ENCODE measurements around the gene ASB1.

The ASB1 gene, protein sequence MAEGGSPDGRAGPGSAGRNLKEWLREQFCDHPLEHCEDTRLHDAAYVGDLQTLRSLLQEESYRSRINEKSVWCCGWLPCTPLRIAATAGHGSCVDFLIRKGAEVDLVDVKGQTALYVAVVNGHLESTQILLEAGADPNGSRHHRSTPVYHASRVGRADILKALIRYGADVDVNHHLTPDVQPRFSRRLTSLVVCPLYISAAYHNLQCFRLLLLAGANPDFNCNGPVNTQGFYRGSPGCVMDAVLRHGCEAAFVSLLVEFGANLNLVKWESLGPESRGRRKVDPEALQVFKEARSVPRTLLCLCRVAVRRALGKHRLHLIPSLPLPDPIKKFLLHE

DNA sequence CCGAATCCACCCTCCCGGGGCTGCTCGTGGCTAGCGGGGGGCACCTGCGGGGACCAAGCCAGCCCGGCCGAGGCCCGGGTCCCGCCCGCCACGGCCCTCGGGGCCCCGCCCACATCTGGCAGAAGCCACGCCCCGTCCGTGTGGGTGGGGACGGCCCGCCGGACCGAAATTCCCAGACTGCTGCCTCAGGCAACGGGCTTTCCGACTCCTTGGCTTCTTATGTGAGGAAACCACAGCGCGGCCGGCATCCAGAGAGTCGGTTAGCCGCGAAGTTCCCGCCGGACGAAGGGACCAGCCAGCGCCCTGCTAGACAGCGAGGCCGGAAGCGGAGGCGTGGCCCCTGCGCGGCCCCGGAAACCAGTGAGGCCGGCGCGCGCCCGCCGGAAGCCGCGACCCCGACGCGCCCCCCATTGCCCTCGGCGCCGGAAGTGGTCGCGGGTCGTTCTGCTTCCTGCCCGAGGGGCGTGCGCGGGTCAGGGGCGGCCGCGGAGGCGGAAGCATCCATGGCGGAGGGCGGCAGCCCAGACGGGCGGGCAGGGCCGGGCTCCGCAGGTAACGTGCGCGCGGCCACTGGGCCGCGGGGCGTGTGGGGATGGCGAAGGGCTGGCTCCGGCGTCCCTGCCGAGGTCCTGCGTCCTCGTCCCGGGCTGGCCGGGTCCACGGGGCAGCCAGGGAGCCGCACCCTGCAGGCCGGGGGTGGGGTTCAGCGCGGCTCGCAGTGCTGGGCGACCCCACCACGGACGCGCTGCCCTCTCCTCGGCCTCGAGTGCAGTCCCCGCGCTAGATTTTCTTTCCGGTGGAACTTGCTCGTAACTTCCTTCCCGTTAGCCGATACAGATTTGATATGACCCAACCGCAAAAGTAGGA is at the start of gene ASB1:
ASB1 (plus strand) TSS at position 360 of the 867 bp plus-strand sequence; CDS start at position 504, 144 bp downstream.
- peak; percentile 47 to 58 for DNase-seq

DNA sequence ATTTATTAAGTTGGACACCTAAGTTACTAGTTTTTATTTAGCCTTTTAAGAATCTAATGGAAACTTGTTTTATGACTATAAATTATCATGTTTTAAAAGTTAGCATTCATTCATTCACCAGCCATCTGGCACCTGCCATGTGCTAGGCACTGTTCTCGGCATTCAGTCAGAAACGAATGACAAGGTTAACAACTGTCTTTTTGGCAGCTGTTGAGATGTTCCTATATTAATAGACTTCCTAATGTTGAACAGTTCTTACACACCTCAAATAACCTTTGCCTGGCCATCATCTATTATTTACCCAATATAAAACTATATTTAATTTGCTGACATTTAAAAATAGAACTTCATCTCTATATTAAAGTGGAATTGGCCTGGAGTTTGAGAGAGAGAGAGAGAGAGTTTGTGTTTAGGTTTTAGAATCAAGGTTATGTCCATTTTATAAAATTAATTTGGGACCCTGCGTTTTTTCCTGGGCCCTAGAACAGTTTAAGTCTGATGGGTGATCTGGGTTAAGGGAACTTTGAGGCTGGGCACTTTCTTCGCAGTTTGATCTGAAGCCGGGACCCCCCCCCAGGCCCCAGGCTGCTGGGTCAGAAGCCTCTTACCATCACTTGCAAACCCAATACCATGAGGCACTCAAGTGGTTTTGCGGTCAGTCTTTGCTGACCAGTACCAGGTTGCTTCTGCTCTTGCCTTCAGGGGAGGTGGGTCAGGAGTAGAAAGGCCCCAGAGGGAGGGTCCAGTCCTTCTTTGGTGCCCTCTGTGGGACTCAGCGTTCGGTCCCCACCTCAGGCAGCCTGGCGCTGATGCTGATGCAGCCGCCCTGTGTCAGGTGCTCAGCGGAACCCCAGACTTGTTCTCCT is 48.3 kb upstream of the ASB1 start:
- DNase-seq: no peak

DNA sequence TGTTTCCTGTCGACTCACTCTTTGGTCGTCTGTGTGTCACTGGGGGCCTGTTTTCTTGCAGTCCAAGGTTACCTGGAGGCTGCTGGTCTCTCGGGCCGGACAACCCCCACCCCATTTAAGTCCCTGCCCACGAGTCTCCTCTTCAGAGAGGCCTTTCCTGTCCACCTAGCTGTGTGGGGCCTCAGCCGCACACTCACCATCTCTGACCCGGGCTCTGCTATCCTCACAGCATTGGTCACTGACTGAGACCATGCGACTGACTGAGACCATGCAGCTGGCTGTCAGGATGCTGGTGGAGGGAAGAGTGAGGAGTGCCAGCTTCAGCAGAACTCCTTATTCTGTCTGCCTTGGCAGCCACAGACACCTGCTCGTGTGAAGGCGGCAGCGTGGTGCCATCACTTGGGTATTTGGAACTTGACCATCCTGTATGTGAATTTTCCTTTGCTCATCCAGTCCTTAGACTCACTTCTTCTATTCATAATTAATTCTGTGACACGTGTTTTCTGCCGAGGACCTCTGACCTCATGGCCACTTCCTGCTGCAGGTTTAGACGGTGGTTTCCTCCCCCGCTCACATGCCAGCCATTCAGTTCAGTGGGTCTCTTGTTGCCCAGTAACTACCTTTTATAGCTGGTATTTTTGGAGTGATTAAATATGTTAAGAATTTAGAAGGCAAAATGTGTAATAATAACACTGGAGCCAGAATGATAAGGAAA is 47.5 kb upstream of the ASB1 start:
- peak; percentile 21 to 39 for DNase-seq

DNA sequence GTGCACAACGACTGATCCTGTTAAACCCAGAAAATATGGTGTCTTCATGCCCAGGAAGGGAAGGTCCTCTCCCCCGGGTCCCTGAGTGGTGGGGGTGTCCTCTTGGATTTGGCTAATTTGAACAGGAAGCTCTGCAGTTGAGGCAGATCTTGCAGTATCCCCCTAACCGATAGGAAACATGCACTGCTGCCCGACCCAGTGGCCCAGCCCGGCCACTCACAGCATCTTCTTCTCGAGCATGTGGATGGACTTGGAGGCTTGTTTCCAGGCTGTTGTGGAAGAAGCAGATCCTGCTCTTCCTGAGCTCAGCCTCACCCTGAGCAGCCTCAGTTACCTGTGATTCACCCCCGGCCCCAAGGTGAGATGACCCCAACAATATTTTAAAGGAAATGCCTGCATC is 46.4 kb upstream of the ASB1 start:
- no peak for DNase-seq

DNA sequence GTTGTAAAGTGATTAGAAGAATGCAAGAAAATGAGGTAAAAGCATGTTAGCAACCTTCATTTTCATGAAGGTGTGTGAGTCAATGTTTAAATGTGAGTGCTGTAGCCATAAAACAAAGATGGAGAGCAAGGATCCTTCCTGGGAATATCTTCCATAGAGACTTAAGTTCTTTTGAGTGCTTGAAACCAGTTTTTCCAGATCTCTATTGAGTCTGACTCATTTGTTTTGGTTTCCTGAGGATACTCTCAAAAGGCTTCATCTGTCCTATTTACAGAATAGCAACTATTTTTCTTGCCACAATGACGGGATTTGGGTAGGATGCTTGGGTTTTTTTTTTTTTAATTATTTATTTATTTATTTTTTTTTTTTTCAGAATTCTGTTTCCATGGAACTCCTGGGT is 45.9 kb upstream of the ASB1 start:
- DNase-seq: no peak

DNA sequence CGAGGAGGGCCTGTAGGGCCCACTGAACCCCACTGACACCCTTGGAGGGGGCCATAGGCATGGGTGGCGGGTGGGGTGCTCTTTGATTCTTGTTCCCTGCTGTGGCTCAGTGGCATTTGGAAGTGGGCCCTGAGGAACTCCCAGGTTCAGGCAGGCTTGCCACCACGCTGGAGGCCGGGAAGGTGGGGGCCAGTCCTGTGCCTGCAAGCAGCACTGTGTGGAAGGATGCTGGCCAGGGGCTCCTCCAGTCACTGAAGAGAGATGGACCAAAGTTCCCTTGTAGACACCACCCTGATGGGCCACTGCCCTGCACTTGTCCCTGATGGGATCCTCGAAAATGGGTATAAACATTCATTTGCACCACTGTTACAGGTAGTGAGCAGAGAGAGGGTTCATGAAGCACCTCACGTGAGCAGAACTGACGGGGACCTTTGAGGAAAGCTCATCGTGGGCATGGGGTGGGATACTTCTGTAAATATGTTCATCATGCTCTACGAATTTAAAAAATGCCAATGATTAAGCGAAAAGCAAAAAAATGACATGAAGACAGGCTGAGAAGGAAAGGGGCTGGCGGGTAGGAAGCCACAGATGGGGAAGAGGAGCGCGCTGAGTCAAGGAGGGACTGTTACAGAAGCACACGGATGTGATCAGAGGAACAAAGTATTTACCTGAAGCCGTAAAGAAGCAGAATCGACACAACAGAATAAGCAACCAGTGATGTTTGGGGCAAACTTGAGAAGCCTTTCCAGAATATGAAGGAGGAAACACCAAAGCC is 45.2 kb upstream of the ASB1 start:
- peak; percentile 70 to 75 for DNase-seq

DNA sequence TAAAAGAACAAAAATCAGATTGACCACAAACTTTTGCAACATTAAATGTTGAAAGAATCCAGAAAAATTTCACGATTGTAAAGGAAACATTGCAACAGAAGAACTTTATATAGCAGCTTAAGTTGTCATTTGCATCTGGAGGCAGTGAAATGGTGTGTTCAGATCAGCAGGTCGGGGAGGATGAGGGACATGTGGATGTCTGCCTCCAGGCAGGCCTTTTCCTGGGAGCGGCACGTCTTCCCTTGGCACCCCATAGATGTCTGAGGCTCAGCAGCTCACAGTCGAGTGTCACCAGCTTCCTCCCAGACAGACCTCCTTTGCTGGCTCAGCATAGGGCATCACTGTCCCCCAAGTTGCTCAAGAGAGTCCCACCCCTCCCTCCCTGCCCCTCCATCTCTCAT is 44.3 kb upstream of the ASB1 start:
- peak; percentile 81 to 85 for DNase-seq

DNA sequence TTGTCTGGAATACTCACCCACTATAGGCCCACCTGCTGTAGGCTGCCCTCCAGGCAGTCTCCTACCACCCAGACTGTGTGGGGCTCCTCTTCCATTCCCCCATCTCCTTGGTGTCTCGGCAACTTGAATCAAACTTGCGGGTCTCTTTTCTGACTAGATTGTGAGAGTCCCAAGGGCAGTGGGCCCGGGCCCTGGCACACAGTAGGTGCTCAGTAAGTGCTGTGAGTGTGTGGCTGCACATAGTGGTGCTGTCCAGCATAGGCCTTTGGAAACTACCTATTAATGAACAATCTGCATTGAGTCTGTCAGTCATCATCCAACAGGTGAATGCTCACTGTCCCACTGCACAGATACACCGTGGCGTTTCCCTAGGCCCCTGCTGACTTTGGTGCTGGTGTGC is 43.6 kb upstream of the ASB1 start:
- DNase-seq: no peak

DNA sequence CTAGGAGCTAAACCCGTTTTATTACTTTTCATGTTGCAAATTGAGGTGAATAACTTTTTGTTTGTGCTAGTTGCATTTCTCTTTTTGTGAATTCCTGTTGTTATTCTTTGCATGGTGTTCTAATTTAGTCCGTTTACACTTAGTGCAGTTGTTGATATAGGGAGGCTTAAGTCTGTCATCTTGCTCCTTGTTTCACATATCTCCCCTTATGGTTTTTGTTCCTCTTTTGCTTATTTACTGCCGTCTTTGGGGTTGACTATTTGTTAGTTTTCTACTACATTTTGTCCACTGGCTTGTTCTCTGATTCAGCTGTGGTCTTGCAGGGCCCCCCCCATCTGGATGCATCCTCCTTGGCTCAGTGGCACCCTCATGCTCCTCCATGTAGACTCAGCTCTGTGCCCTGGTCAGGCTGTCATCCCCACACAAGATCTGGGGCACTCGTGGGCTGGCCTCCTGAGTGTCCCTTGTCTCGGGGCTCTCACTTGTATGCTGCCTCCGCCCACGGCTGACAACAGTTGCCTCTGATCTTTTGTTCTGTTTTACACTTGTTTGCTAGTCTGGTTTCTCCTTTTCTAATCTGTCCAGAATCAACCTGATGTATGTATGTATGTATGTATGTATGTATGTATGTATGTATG is 42.9 kb upstream of the ASB1 start:
- DNase-seq: no peak

DNA sequence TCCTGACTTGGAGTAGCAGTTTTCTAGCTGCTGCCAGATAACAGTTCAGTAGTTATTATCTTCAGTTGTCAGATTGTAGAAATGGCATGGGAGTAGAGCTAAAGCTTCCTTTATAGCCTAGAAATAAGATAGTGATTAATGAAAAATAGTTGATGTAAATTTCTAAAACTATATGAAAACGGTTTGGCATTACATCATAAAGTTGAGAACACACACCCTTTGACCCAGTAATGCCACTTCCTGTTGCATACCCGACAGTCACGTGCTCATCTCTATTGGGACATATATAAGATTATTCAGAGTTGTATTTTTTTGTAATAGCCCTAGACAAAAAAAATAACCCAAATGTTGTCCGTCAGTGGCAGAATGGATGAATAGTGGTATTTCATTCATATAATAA is 39.4 kb upstream of the ASB1 start:
- peak; percentile 76 to 84 for DNase-seq

DNA sequence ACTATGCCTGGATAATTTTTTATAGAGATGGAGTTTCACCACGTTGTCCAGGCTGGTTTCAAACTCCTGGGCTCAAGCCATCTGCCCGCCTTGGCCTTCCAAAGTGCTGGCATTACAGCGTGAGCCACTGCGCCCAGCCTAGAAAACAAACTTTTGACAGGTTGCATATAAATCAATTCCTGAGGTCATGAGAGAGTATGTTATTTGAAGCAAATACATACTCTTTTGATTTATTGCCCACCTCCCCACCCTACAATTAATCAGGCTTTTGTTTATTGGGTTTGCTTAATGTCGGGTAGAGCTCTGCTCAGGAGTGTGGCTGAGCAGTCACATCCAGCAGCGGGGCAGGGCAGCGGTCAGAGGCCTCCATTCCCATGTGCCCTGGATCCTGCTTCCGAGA is 37.9 kb upstream of the ASB1 start:
- no peak for DNase-seq

DNA sequence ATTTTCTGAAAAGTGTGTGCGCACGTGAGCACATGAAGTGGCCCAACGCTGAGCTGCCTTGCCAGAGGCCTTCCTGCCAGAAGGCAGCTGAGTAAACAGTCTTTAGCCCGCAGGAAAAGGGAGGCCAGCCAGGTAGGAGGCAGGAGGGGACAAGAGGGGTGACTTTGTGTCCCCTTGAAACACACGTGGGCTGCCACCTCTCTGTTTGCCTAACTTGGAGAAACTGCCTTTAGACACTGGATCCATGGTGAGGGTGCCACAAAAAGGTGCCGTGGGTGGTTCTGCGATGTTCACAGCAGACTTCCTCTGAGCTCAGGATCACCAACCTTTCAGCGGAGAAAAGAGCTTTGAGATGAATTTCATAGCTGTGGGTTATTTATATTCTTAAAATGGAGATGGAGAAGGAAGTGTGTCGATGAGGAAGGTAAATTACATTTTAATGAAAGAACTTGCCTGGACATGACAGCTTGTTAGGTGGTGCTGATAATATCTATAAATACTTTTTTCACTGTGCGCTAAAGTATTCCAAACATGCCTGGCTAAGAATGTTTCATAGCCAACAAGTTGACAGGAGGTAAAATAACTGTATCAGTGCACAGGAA is 36.6 kb upstream of the ASB1 start:
- DNase-seq: no peak

DNA sequence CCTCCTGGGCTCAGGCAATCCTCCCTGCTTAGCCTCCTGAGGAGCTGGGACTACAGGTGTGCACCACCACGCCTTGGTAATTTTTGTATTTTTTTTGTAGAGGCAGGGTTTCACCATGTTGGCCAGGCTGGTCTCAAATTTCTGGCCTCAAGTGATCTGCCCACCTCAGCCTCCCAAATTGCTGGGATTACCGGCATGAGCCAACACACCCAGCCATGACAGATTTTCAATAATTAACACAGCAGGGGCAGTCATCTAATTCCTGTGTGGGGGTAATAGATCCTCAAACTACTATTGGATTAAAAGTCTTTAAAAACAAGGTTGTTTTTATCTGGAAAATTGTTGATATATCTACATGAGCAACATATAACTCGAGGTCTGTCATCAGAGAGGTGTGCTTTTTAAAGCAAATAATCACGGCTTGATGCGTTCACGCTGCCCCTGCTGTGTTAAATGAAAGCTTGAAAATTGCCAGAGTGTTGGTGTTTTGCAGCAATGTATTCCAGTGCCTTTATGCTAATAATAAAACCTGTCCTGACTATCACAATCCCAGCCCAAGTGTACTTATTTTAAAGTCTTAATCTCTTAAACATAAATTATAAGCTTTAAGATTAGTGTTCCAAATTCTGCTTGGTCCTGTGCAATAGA is 35.6 kb upstream of the ASB1 start:
- DNase-seq: no peak

DNA sequence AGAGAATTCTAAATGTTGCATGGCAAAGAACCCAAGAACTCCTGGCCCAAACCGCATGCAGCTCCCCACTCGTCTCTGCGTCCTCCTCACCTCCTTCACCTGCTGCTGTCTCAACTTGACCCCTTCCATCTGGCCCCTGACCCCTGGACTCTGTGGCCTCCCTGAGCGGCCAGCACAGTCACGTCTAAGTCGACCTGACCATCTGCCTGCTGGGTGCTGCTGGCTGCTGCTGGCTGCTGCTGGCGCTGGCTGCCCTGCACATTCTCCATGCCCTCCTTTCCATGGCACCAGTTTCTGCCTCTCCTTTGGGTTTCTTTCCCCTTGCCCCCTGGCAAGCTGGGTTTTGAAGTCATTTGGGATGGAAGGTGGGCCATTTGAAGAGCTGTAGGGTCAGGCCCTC is 30.1 kb upstream of the ASB1 start:
- DNase-seq: no peak

DNA sequence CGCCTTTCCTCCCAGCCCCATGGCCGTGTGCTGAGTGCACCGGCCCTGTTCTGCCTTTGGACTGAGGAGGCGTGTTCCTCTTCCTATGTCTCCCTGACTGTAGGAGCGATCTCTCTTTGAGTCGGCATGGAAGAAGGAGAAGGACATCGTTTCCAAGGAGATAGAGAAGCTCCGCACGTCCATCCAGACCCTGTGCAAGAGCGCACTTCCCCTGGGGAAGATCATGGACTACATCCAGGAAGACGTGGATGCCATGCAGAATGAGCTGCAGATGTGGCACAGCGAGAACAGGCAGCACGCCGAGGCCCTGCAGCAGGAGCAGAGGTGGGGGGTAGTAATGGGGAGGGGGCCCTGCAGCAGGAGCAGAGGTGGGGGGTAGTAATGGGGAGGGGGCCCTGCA is 29.4 kb upstream of the ASB1 start:
- DNase-seq: no peak

DNA sequence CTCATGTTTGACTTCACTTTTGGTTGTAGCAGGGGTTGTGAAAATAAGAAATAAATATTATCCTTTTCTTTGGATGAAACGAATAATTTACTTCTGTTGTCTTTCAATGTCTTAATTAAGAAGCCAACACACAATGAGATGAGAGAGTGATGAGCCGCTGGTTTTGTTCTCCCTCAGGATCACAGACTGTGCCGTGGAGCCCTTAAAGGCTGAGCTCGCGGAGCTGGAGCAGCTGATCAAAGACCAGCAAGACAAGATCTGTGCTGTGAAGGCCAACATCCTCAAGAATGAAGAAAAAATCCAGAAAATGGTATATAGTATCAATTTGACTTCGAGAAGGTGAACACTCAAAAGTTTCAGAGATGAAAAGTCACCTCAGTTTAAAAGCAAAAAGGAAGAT is 28.1 kb upstream of the ASB1 start:
- no peak for DNase-seq

DNA sequence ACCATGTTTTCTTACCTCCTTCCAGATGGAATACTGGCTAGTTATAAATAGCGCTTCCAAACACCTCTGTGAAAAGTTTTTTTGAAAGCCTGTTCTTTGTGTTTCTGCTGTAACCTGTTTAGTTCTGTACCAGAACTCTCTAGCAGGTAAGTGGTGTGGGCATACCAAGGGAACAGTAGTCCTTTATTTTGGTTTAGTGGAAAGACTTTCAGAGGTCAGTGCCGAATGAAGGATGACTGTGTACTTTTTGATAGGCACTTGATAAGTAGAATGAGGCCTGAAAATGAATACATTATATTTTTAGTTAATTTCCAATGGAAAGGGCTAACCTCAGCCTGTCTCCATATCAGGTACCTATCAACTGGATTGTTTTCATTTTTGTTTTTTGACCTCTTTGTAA is 27.6 kb upstream of the ASB1 start:
- DNase-seq: no peak

DNA sequence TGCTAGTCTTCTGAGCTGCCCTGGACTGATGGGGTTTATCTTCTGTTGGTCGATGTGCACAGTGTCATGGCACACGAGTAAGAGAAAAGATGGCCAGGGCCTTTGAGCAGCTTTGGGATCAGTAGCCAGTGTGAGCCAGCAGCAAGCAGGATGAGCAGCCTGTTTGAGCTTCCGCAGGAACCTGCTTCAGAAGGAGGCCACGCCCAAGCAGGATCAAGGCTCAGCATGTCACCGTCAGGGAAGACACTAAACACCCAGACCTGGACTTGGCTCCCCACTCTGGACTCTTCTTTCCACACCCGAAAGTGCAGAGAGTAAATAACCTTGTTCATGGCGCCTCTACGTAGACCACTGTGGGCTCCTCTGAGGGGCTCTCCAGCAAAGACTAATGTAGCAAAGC is 25.2 kb upstream of the ASB1 start:
- DNase-seq: no peak

DNA sequence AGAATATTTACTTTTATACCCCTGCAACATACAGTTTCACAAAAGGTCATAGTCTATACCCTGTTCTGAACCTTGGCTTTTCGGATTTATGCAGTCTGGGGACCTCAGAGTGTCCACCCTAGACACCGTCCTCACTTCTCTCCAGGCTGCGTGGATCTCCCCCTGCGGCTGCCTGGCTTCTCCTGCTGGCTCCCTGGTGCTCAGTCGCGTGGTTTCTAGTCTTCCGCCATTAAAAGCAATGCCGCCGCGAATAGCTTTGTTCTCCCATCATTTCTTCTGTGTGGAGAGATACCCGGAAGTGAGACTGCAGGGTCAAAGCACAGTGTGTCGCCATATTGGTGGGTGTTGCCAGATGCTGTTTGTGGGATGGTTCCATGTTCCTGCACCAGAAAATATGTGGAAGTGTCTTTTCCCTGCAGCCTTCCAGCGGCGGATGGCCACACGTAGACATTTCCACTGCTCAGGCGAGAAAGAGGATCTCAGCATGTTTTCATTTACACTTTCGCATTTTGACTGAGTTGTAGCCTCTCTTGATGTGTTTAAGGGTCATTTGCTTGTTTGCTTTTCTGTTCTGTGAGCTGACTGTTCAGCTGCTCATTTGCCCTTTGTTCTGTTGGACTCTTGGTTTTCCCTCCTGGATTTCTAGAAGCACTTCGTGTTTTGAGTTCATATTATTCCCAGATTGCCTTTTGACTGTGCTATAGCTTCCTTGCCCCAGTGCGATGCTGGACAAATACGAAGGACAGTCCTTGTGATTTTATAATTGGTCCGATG is 22.9 kb upstream of the ASB1 start:
- DNase-seq: no peak
